Measurements from ENCODE around the gene LAMTOR3. TPM values are rescaled to one million over a fixed set of nuclear protein-coding genes. Genes with fewer than 3 reads are reported as not detected.

LAMTOR3 gene
- total and polyA plus RNA-seq, 10 of the 15 experiments (the other 5 are each of a cell fraction or from before 2014, with no cell fraction given) = 30.1 to 120 (median 65.5) TPM

DNA sequence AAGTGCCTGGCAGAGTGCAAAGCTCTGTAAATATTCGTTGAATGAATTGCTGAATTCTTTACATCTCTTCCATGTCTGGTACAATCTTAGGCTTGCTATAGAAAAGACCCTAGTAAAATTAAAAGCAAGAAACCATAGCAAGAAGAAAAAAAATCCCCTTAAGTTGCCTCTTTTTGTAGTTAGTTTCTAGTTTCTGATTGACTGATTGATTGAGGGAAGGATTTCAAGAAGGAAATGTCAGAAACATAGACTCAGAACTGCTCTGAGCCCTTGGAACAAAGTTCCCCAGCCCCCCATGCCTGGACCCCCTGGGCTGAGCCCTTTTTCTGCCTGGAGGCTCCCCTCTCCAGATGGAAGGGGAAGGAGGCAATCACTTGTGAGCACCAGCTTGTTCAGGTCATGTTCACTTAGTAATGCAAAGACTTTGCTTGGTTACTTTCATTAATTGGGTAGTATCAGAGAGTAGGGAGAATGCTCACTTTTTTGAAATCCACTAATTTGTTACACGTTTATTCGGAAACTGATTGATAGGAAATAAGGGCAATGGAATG is 42.0 kb downstream of the LAMTOR3 start (continued):
- TF ChIP-seq ZNF622 (IDR thresholded peaks at IDR 0.05) (no peak), TBL1XR1 (IDR thresholded peaks at IDR 0.05; ENCODE audit: low read depth, low read length) (no peak), WRNIP1 (IDR thresholded peaks at IDR 0.05; ENCODE audit: borderline replicate concordance, low read depth, low read length) (no peak), SIX5 (IDR thresholded peaks at IDR 0.05; ENCODE audit: low read depth, low read length, severe bottlenecking) (no peak), MEF2A (IDR thresholded peaks at IDR 0.05; ENCODE audit: insufficient read depth, low read depth, low read length) (no peak), CHD1 (IDR thresholded peaks at IDR 0.05; ENCODE audit: low read depth, low read length) (no peak), PAX8 (IDR thresholded peaks at IDR 0.05) (no peak), POLR2AphosphoS2 (IDR thresholded peaks at IDR 0.05; ENCODE audit: low read depth, low read length) (no peak), ATF7 (IDR thresholded peaks at IDR 0.05; ENCODE audit: low read depth) (no peak), ZNF274 (IDR thresholded peaks at IDR 0.05; ENCODE audit: insufficient read depth, insufficient read length) (no peak), IKZF1 (conservative IDR thresholded peaks at IDR 0.05) (0 out of 2 replicates have a peak, but pooled peaks have one; percentile 14), BRCA1 (IDR thresholded peaks at IDR 0.05; ENCODE audit: low read depth, low read length) (no peak), POLR2AphosphoS5 (IDR thresholded peaks at IDR 0.05; ENCODE audit: low read length) (no peak), NBN (IDR thresholded peaks at IDR 0.05) (no peak), CREB1 (IDR thresholded peaks at IDR 0.05; ENCODE audit: low read depth) (no peak)
- TF ChIP-seq, protein P1, sequence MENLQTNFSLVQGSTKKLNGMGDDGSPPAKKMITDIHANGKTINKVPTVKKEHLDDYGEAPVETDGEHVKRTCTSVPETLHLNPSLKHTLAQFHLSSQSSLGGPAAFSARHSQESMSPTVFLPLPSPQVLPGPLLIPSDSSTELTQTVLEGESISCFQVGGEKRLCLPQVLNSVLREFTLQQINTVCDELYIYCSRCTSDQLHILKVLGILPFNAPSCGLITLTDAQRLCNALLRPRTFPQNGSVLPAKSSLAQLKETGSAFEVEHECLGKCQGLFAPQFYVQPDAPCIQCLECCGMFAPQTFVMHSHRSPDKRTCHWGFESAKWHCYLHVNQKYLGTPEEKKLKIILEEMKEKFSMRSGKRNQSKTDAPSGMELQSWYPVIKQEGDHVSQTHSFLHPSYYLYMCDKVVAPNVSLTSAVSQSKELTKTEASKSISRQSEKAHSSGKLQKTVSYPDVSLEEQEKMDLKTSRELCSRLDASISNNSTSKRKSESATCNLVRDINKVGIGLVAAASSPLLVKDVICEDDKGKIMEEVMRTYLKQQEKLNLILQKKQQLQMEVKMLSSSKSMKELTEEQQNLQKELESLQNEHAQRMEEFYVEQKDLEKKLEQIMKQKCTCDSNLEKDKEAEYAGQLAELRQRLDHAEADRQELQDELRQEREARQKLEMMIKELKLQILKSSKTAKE (IDR thresholded peaks at IDR 0.05; ENCODE audit: low read depth, poor library complexity, severe bottlenecking) = no peak
- TF ChIP-seq, protein P2, sequence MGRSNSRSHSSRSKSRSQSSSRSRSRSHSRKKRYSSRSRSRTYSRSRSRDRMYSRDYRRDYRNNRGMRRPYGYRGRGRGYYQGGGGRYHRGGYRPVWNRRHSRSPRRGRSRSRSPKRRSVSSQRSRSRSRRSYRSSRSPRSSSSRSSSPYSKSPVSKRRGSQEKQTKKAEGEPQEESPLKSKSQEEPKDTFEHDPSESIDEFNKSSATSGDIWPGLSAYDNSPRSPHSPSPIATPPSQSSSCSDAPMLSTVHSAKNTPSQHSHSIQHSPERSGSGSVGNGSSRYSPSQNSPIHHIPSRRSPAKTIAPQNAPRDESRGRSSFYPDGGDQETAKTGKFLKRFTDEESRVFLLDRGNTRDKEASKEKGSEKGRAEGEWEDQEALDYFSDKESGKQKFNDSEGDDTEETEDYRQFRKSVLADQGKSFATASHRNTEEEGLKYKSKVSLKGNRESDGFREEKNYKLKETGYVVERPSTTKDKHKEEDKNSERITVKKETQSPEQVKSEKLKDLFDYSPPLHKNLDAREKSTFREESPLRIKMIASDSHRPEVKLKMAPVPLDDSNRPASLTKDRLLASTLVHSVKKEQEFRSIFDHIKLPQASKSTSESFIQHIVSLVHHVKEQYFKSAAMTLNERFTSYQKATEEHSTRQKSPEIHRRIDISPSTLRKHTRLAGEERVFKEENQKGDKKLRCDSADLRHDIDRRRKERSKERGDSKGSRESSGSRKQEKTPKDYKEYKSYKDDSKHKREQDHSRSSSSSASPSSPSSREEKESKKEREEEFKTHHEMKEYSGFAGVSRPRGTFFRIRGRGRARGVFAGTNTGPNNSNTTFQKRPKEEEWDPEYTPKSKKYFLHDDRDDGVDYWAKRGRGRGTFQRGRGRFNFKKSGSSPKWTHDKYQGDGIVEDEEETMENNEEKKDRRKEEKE (IDR thresholded peaks at IDR 0.05) = no peak
- TF ChIP-seq, protein P3, sequence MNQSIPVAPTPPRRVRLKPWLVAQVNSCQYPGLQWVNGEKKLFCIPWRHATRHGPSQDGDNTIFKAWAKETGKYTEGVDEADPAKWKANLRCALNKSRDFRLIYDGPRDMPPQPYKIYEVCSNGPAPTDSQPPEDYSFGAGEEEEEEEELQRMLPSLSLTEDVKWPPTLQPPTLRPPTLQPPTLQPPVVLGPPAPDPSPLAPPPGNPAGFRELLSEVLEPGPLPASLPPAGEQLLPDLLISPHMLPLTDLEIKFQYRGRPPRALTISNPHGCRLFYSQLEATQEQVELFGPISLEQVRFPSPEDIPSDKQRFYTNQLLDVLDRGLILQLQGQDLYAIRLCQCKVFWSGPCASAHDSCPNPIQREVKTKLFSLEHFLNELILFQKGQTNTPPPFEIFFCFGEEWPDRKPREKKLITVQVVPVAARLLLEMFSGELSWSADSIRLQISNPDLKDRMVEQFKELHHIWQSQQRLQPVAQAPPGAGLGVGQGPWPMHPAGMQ (IDR thresholded peaks at IDR 0.05; ENCODE audit: borderline replicate concordance) = no peak
- TF ChIP-seq, protein P4, sequence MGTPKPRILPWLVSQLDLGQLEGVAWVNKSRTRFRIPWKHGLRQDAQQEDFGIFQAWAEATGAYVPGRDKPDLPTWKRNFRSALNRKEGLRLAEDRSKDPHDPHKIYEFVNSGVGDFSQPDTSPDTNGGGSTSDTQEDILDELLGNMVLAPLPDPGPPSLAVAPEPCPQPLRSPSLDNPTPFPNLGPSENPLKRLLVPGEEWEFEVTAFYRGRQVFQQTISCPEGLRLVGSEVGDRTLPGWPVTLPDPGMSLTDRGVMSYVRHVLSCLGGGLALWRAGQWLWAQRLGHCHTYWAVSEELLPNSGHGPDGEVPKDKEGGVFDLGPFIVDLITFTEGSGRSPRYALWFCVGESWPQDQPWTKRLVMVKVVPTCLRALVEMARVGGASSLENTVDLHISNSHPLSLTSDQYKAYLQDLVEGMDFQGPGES (IDR thresholded peaks at IDR 0.05) = no peak
- TF ChIP-seq, protein P5, sequence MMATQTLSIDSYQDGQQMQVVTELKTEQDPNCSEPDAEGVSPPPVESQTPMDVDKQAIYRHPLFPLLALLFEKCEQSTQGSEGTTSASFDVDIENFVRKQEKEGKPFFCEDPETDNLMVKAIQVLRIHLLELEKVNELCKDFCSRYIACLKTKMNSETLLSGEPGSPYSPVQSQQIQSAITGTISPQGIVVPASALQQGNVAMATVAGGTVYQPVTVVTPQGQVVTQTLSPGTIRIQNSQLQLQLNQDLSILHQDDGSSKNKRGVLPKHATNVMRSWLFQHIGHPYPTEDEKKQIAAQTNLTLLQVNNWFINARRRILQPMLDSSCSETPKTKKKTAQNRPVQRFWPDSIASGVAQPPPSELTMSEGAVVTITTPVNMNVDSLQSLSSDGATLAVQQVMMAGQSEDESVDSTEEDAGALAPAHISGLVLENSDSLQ (IDR thresholded peaks at IDR 0.05) = peak; percentile 78

Data from GM12878 (cell line).